NCI-H187 treated with DMSO at 0.1 percent for 48 hours (cell line): Measurements from ENCODE around the gene TBC1D22A.
"Not testable (repeated sequence)": the region's sequence is repeated elsewhere in the genome, so short reads cannot be mapped to it uniquely, and the experiment has no call there.

Source experiments
- DNase-seq: peaks from one replicate; lab custom pipeline; 2025; lab: John Stamatoyannopoulos, UW

The TBC1D22A gene

DNA sequence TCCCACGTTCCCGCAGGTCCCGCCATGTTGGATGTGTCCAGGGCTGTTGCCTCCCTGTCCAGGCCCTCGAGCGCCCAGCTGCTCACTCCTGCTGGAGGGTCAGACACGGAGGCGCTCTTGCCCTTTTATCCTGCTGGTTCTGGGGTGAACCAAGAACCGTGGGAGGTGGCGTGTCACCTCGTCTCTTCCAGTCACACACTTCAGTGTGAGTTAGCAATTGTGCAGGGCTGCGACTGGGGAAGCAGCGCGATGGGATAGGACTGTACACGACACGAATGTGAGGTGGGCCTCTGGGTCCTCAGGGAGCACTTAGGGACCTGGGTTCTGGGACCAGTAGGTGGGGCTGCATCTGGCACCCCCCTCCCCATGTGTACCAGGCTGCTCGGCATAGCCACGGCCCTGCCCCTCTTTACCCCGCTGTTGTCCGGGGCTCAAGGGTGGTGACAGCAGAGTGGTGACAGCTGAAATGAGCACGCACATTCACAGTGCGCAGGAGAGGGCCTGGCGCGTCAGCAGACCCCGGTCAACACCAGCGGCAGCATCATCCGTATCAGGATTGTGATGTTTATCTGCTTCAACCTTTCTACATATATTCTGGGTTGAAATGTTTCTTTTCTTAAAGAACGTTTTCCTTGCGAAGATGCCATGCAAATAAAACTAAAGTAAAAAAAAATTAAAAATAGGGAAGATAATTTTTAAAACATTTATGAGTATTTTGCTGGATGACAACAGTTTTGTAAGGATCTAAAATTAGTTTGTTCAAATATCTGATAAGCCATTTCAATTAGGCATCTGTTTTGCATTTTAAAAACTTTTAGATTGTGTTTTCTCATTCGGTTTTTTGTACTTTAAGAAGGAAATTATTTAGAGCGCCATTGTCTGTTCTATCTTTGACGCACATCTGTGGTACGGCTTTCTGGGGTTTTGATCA, 210.7 kb downstream of the TBC1D22A start:
- no peak for DNase-seq

DNA sequence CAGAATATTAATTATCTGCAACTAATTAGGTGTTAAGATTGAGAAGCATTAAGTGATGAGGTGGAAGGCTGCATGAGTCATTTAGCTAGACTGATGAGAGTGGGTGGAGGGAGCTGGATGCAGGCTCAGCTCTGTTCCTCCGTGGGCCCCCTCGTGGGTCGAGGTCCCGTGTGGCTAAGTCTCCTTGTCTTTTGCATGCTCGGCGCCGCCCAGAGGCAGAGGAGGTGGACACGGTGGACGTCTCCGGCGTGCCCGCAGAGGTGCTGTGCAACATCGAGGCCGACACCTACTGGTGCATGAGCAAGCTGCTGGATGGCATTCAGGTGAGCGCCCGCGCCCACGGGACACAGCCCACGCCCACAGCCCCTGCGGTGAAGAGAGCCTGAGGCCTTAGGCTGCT, 211.6 kb downstream of the TBC1D22A start:
- DNase-seq = no peak

DNA sequence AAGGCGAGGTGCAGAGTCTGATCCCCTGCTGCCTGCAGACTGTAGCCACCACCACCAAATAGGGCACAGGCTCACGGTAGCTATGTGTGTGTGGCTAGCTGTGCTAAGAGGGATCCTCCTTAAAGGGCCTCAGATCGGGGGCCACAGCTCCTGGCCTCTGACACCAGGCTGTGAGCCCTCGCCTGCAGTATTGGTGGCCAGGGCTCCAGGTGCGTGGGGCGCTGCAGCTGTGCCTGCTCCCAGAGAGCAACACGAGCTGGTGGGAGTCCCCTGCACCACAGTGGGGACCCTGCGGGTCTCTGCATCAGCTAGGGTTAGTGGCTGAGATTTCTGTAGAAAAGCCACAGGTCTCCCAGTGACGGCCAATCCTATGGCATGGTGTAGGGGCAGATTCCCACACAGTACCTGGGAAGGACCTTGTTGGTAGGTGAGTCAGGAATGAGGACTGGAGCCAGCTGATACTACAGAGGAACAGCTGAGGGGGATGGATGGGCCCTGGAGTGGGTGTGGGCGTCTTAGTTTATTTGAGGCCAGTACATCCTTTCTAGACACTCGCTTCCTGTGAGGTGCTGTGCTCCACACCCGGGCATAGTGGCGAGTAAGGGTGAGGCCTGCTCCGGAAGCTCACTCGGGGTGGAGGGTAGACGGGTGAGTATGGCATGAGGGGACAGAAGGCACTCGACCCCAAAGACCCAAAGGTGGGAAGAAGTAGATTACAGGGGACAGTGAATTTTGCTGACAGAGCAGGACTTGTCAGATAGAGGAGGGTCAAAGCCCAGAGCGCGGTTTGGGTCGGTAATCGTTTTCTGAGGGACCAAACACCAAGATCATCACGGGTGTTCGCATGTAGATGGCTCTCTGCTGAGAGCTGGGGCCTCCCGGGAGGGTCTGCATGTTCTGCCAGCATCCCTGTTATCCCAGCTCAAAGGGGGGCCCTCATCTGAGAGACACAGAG, 212.5 kb downstream of the TBC1D22A start:
- no peak for DNase-seq

DNA sequence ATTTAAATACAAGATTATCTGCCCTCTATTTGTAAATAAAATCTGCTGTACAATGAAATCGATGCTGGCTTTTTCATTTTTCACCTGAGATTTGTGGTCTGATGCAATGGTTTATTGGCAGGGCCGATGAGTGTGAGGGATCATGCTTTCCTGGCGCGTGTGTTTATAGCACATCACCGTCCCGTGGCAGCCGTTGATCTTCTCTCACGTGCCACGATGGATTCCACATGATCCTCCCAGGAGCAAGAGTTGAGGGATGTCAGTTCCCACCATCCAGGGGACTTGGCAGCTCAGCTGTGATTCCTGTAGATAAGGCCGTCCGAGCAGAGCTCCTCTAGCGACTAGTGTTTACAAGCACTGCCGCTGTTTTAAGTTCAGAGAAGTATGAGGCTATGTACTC, 213.7 kb downstream of the TBC1D22A start:
- DNase-seq = no peak

DNA sequence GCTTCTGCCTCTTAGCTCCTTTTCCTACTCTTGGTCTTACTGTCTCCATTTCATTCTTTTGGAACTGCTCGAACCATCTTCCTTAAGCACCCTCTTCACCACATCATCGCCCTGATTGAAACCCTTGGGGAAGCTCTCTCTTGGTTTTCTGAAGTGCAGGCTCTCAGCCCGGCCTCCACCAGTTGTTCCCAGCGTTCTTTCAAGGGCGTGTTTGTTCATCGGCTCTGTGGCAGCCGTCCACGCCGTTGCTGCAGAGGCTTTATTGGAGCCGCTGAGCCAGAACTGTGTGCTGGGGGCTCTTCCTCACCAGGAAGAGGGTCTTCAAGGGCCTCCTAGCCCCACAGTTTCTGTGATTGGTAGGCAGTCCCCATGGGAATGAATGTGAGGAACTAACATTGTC, 214.1 kb downstream of the TBC1D22A start:
- DNase-seq = no peak

DNA sequence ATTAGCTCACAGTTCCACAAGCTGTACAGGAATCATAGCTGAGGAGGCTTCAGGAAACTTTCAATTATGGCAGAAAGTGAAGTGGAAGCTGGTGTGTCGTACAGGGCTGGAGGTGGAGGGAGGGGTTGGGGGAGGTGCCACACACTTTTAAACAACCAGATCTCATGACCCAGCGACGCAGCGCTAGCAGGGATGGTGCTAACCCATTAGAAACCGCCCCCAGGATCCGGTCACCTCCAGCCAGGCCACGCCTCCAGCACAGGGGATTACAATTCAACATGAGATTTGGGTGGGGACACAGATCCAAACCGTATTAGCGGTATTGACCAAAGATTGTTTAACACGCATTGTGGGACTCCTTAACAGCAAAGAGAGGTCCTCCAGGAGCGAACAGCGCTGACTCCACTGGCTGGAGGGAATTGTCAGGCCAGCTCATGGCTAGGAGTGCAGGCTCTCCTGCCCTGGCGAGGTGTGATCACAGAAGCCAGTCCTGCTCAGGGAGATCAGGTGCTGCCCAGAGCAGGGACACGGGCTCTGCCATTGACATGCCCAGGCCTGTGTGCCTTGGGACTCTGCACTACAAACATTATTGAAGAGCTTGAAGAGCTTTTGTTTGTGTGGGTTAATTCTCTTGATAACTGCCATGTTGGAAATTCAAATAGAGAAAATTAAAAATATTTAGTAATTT, 215.3 kb downstream of the TBC1D22A start:
- no peak for DNase-seq

DNA sequence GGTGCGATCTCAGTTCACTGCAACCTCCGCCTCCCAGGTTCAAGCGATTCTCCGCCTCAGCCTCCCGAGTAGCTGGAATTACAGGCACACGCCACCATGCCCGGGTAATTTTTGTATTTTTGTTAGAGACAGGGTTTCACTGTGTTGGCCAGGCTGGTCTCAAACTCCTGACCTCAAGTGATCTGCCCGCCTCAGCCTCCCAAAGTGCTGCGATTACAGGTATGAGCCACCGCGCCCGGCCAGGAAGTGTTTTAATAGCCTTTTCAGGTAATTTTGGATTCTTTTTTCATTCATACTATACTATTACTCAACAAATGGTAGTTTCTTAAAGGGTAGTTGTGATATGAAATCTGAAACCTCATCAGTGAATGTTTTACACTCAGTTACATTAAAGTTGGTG, 216.2 kb downstream of the TBC1D22A start:
- DNase-seq = not testable (repeated sequence)

DNA sequence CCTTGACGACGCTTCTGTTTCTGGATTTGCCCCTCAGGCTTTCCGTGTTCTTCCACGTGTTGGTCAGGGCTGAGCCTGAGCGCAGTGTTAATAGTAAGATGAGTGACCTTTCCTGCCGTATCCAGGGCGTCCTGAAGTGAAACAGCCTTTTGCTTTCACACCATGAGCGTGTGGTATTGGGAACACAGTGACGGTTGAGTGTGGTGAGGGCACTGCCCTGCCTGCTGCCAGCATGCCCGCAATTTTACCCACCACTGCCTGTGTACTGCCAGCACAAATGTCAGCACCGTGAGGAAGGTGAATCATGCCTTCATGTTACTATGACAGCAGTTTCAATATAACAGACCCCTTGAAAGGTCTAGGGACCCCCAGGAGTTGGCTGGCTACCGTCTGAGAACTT, 217.1 kb downstream of the TBC1D22A start:
- no peak for DNase-seq

DNA sequence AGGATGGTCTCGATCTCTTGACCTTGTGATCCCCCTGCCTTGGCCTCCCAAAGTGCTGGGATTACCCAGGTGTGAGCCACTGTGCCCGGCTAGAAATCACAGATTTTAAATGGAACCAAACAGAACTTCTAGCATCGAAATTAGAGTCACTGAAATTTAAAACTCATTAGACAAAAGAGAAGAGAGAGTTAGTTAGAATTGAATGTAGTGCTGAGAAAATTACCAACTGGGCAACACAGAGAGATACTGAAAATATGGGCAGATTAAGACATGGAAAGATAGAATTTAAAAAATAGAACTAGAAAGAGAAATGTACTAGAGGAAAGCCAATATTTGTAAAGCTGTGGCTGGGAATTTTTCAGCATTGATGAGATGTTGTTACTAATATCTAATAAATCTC, 217.9 kb downstream of the TBC1D22A start:
- DNase-seq = no peak

DNA sequence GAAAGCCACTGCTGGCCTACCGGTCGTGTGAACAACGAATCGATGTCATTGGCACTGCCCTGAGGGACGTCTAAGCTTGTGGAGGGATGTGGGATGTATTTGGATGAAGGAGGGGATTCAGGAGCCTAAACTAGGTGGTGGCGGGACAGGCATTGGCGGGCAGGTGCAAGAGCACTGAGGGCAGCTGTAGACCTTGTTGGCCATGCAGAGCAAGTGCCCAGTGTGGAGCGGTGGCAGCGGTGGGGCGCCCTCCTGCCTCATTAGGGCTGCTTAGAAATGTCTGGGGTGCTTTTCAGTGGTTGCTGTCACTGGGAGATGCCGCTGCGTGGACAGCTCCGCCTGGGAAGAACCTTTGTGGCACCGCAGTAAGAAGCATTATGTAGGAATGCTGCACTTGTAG, 220.2 kb downstream of the TBC1D22A start:
- DNase-seq = no peak

DNA sequence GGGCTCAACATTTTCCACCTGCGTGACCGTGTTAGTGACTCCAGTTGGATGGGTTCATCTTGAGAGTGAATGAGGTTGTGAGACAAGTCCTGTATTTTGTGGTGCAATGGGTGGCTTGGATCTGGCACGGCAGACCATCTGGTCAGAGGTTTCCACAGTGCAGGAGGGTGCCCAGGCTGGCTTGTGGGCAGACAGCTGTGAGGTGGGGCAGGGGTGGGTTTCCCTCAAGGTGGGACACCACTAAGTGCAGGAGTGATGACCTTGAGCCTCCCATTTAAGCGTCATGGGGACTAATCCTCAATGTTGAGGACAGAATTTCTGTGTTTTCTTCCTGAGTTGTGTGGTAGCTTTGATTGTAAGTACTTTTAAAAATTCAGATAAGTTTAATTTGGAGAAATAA, 220.6 kb downstream of the TBC1D22A start:
- DNase-seq = no peak

DNA sequence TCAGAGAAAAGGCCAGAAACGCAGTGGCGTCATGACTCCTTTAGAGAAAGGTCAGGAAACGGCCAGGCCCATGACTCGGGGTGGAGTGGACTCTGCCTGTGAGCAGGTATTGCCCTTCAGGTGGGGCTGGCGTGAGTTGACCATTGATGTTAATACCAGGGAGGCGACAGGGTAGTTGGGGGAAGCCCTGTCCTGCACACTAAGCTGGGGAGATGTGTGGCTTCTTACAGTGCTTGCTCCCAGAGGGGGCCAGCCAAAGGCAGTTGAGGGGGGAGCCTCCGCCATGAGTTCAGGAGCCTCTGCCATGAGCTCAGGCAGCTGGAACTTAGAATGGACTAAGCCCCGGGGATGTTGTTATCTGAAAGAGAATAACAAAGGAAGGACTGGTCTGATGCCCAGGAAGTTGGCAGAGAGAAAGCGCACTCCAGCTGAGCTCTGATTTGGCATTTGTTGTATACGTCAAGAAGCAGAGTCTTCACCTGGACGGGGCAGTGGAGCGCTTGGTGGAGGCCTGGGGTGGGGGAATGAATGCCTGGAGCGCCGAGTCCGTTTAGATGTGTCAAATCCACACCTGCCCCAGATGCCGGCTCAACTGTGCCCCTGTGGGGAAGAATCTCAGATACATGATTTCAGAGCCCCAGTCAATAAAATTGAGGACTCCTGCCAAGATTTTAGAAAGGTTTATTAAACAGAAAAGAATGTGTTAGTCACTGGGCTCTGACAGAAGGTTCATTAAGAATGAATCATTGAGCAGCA, 222.5 kb downstream of the TBC1D22A start:
- no peak for DNase-seq

DNA sequence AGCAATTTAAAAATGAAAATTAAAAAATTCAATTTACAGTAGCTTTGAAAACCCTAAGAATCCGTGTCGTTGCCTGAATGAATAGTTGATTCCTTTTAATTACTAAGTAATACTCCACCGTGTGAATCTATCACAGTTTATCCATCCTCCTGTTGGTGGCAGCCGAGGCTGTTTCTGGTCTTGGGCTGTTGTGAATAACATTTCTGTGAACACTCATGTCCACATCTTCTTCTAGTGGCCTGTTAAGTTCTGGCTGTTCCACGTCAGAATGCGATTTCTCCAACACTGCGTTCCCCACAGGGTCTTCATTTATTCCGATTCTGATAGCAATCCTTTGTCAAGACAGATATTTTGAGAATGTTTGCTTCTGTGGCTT, 223.0 kb downstream of the TBC1D22A start:
- DNase-seq = no peak

DNA sequence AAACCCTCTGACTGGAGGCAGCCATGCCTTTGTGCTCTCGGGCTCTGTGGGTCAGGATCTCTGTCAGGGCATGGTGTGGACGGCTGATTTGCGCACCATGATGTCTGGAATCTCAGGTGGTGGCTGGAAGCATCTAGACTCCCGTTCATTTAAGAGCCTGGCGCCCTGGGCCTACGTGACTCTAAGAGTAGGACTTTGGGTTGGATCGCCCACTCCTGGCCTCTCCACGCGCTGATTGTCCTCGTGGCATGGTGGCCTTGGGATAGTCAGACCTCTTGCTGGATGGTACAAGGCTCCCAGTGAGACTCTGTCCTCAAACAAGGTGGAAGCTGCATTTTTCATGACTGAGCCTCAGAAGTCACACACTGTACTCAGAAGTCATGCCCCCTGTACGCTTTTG, 224.3 kb downstream of the TBC1D22A start:
- no peak for DNase-seq

DNA sequence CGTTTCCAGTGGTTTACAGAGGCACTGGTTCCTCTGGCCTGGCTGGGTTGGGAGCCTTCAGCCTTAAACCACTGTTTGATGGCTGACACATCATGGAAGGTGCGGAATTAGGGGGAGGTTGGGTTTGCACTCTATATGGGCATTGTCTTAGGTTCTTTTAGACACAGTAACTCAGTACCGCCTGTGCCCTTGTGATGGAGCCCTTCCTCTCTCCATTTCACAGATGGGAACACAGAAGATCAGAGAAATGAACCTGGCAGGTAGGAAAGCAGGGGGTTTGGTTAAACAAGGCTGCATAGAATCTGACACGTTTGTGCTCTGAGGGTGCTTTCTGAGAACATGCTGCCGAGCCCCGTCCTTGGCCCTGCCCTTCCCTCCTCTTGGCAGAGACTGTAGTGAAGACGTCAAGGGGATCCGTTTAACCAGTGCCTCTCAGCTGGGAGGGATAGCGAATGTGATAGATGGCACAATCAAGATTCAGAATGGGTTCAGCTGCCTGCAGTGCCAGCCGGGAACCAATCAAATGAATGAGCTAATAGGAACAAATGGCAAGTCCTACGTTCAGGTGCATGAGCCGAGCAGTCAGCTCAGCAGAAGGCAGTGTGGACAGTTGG, 228.6 kb downstream of the TBC1D22A start:
- no peak for DNase-seq

DNA sequence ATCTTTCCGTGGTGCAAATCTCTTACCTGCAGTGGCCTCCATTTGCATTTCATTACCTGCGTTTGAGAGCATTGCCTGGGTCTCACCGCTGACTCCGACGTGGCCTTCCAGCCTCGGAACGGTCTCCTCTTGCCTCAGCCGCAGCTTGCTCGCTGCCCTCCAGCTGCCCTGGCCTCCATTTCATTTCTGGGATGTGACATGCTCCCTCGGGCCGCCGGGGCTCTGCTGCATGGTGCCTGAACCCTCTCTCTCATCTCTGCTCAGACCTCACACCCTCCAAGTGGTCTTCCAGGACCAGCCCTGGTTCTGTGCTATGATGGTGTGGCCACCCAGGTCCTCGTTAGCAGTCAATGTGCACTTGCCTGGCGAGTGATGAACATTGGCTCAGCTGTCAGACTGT, 229.2 kb downstream of the TBC1D22A start:
- DNase-seq = no peak

DNA sequence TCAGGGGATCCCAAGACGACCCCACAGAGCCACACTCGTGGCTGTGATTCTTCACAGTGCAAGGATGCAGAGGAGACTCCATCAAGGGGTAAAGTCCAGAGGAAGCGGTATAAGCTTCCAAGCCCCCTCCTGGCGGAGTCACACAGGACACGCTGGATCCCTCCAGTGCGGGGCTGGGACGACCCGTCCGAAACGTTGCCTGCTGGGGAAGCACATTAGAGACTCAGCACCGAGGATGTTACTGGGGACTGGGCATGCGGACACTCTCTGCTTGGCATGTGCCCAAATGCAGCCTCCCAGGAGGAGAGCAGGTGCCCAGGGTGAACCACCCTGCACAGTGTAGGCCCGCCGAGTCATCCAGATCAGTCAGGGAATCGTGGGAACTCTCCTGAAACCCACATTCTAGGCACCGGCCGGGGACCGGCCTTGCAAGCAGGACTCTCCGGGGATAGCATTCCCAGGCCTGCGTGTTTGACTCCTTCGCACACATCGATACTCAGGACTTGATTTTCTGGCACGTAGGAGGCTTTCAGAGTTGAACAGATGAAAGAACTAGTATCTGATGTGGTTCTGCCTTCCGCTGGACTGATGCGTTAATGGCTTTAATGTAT, 229.8 kb downstream of the TBC1D22A start:
- no peak for DNase-seq

DNA sequence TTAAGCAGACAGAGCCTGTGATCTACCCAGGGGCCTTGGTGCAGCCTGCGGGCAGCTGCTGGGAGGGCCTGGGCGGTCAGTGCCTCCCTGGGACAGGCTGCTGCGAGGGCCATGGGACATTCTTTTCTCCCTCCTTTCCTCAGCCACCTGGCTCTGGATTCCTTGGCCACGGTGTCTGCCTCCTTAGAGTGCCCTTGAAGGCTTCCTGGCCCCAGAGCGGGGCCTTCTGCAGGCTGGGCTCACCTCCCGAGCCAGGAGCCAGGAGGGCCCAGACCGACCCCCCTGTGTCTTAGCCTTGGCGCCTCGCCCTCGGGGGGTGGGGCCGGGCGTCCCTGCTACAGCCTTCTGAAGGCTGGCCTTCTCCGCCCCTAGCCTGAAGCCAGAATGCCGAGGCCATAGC, 231.2 kb downstream of the TBC1D22A start:
- no peak for DNase-seq

DNA sequence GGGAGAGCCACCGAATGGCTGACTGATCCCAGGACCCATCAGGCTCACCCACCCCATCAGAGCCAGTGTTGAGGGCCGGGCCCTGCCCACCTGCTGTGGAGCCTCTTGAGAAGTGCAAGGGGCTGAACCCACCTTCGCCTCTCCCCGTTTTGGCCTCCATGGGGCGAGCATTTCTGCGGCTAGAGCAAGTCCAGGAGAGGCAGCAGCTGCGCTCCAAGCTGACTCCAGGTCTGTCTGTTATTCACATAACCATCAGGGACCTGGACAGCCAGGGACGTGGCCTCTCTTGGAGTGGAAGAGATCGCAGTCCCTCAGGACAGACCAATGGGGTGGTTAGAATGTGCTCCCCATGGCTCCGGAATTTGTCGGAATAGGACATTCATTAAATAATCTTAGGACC, 231.8 kb downstream of the TBC1D22A start:
- DNase-seq = no peak

DNA sequence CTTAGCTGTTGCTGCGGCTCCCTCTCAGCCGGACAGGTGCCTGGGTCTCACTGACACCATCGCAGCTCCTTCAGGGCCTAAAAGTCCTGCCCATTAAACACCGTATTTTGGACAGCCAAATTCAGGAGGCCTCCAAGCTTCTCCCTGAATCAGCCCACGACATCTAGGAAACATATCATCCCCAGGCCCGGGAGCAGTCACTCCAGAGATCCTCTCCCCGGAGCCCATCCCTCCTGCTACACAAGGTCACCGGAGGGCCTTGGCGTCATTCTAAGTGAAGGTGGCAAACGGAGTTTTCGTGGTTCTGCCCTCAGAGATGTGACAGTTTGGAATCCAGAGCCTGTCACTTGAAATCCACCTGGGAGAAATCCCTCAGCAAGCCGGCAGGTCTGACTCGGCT, 232.5 kb downstream of the TBC1D22A start:
- no peak for DNase-seq
